GM23338 (cell line): ENCODE measurements around the gene SOX12. TPM values are rescaled to one million over a fixed set of nuclear protein-coding genes. Genes with fewer than 3 reads are reported as not detected.

ENCODE experiments used
- ATAC-seq: fragments of 200-7000 bp; cut with Tn5 transposase; 3 replicates; pipeline ENCODE4 v1.9.1; 2020
- DNase-seq: peaks from one replicate; pipeline ENCODE4 v3.0.0-alpha.2; 2015; ENCODE audit warnings: low spot score
- H2AFZ ChIP-seq: fragments of 200-600 bp; sonication (generic); 2 replicates; pipeline ENCODE4 v1.8.0; 2016; ENCODE audit warnings: antibody characterized with exemption, mild to moderate bottlenecking, moderate library complexity
- H3F3A ChIP-seq: fragments of 200-600 bp; sonication (generic); replicated peaks from 2 replicates; pipeline ENCODE4 v1.8.0; 2017; ENCODE audit warnings: antibody characterized with exemption, mixed run types, low read depth
- H3K27ac ChIP-seq: fragments of 200-600 bp; sonication (generic); 2 replicates; pipeline ENCODE4 v1.6.1; 2016; ENCODE audit warnings: low read depth
- H3K27me3 ChIP-seq: fragments of 200-600 bp; sonication (generic); 2 replicates; pipeline ENCODE4 v1.8.0; 2016; ENCODE audit warnings: mild to moderate bottlenecking, mixed run types, moderate library complexity; ENCODE audit not compliant: insufficient read depth
- H3K36me3 ChIP-seq: fragments of 200-600 bp; sonication (generic); 2 replicates; pipeline ENCODE4 v1.8.0; 2016; ENCODE audit warnings: mild to moderate bottlenecking; ENCODE audit not compliant: insufficient read depth
- H3K4me1 ChIP-seq: fragments of 200-600 bp; sonication (generic); 2 replicates; pipeline ENCODE4 v1.8.0; 2016; ENCODE audit warnings: mild to moderate bottlenecking, moderate library complexity; ENCODE audit not compliant: insufficient read depth
- H3K4me2 ChIP-seq: fragments of 200-600 bp; sonication (generic); 2 replicates; pipeline ENCODE4 v1.7.1; 2017; ENCODE audit warnings: mixed run types
- H3K4me3 ChIP-seq: fragments of 200-600 bp; sonication (generic); 2 replicates; pipeline ENCODE4 v1.6.1; 2016; ENCODE audit warnings: mixed run types
- H3K79me2 ChIP-seq: fragments of 200-600 bp; sonication (generic); replicated peaks from 2 replicates; pipeline ENCODE4 v1.8.0; 2017; ENCODE audit warnings: mild to moderate bottlenecking; ENCODE audit not compliant: insufficient read depth
- H3K9me2 ChIP-seq: fragments of 200-600 bp; sonication (generic); 2 replicates; pipeline ENCODE4 v1.8.0; 2017; ENCODE audit not compliant: insufficient read depth
- H4K20me1 ChIP-seq: fragments of 200-600 bp; sonication (generic); replicated peaks from 2 replicates; pipeline ENCODE4 v1.8.0; 2017; ENCODE audit warnings: mild to moderate bottlenecking; ENCODE audit not compliant: insufficient read depth
- H3K27ac Mint-ChIP-seq: 2 replicates; pipeline ENCODE4 v1.8.0; 2020; ENCODE audit warnings: inconsistent platforms, mild to moderate bottlenecking, moderate library complexity, mixed read lengths
- H3K27me3 Mint-ChIP-seq: 3 replicates; pipeline ENCODE4 v1.8.0; 2022; ENCODE audit warnings: low read depth, mild to moderate bottlenecking, moderate library complexity, mixed read lengths, inconsistent platforms; ENCODE audit not compliant: insufficient read depth, poor library complexity
- H3K36me3 Mint-ChIP-seq: 3 replicates; pipeline ENCODE4 v1.8.0; 2021; ENCODE audit warnings: low read depth, mild to moderate bottlenecking, inconsistent platforms, moderate library complexity, mixed read lengths
- H3K4me1 Mint-ChIP-seq: 3 replicates; pipeline ENCODE4 v1.8.0; 2020; ENCODE audit warnings: mild to moderate bottlenecking, inconsistent platforms, mixed read lengths
- H3K4me3 Mint-ChIP-seq: 3 replicates; pipeline ENCODE4 v1.8.0; 2021; ENCODE audit warnings: moderate library complexity, mild to moderate bottlenecking, inconsistent platforms, mixed read lengths
- H3K9me3 Mint-ChIP-seq: 3 replicates; pipeline ENCODE4 v1.8.0; 2020; ENCODE audit warnings: moderate library complexity, mild to moderate bottlenecking, inconsistent platforms, mixed read lengths
- CREB1 ChIP-seq: fragments of 250-450 bp; sonication (Bioruptor Pico); IDR thresholded peaks from 2 replicates; pipeline ENCODE4 v1.5.0; 2020; ENCODE audit warnings: low read depth, mild to moderate bottlenecking, moderate library complexity
- EZH2 ChIP-seq: fragments of 200-600 bp; sonication (generic); IDR thresholded peaks from one replicate; pipeline ENCODE4 v1.8.0; 2017; ENCODE audit warnings: antibody characterized with exemption, mild to moderate bottlenecking, low read depth; ENCODE audit not compliant: unreplicated experiment
- JUNB ChIP-seq: IDR thresholded peaks from one replicate; pipeline ENCODE4 v1.6.1; 2016; ENCODE audit warnings: antibody characterized with exemption; ENCODE audit not compliant: unreplicated experiment
- STAT1 ChIP-seq: IDR thresholded peaks from one replicate; pipeline ENCODE4 v1.6.1; 2016; ENCODE audit warnings: antibody characterized with exemption; ENCODE audit not compliant: unreplicated experiment
- ZNF331 ChIP-seq: fragments of 250-450 bp; sonication (Bioruptor Pico); IDR thresholded peaks from 2 replicates; pipeline ENCODE4 v1.5.0; 2020; ENCODE audit warnings: low read depth, mild to moderate bottlenecking, moderate library complexity
- polyA plus RNA-seq: library from polyadenylated mRNA; unstranded; fragments of >200 nt; fragmentation: Nextera tagmentation; extraction: Ambion mirVana; gene quantifications from 2 replicates; pipeline ENCODE4 v1.2.1, GENCODE V29; 2016
- total RNA-seq: library from RNA; depleted of rRNA; stranded (reverse); fragments of >200 nt; shearing (Covaris generic); gene quantifications from 2 replicates; pipeline ENCODE4 v1.2.3, GENCODE V29; 2014
- TF ChIP-seq, protein P1 (sequence below), 2 experiments: fragments of 200-600 bp in 1 of 2; sonication (generic) in 1 of 2; conservative IDR thresholded peaks; 2 replicates each; pipeline versions ENCODE4 v1.5.1 to v1.6.1; 2016 to 2017; ENCODE audit warnings: antibody characterized with exemption in 2 of 2, low read depth in 2 of 2, mild to moderate bottlenecking in 2 of 2, moderate library complexity in 1 of 2
- TF ChIP-seq, protein P2 (sequence below): IDR thresholded peaks from one replicate; pipeline ENCODE4 v1.6.1; 2018; ENCODE audit warnings: antibody characterized with exemption; ENCODE audit not compliant: unreplicated experiment

The SOX12 gene
- total and polyA plus RNA-seq, 2 experiments from 2014 or later = 14.1 to 32.0 TPM

- H3K79me2 ChIP-seq = no peaks in the 10 kb centered on the region
- no peak for ATAC-seq
- peaks cover 20% of the 10 kb centered on the region for H3K4me1 Mint-ChIP-seq
- no peak overlapping the region for H3K4me2 ChIP-seq
- H3K9me2 ChIP-seq = no peaks in the 10 kb centered on the region
- H3K9me3 Mint-ChIP-seq = no peaks in the 10 kb centered on the region
- H3F3A ChIP-seq = 0 out of 2 replicates have a peak, but pooled peaks cover 3% of the 10 kb centered on the region
- no peaks in the 10 kb centered on the region for H3K36me3 Mint-ChIP-seq
- H3K4me3 Mint-ChIP-seq = no peak overlapping the region
- no peak overlapping the region for H3K4me3 ChIP-seq
- no peaks in the 10 kb centered on the region for H3K27me3 ChIP-seq
- H2AFZ ChIP-seq = no peak overlapping the region
- no peak overlapping the region for H3K27ac Mint-ChIP-seq
- no peaks in the 10 kb centered on the region for H3K36me3 ChIP-seq
- H4K20me1 ChIP-seq = no peaks in the 10 kb centered on the region
- H3K4me1 ChIP-seq = no peaks in the 10 kb centered on the region; the same call in 1 of the 2 replicates
- no peak for DNase-seq
- no peak overlapping the region for H3K27ac ChIP-seq
- TF ChIP-seq, protein P1, sequence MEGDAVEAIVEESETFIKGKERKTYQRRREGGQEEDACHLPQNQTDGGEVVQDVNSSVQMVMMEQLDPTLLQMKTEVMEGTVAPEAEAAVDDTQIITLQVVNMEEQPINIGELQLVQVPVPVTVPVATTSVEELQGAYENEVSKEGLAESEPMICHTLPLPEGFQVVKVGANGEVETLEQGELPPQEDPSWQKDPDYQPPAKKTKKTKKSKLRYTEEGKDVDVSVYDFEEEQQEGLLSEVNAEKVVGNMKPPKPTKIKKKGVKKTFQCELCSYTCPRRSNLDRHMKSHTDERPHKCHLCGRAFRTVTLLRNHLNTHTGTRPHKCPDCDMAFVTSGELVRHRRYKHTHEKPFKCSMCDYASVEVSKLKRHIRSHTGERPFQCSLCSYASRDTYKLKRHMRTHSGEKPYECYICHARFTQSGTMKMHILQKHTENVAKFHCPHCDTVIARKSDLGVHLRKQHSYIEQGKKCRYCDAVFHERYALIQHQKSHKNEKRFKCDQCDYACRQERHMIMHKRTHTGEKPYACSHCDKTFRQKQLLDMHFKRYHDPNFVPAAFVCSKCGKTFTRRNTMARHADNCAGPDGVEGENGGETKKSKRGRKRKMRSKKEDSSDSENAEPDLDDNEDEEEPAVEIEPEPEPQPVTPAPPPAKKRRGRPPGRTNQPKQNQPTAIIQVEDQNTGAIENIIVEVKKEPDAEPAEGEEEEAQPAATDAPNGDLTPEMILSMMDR (conservative IDR thresholded peaks at IDR 0.05; ENCODE audit: low read depth in 2 of 2) = no peak
- TF ChIP-seq ZNF331 = no peak
- TF ChIP-seq EZH2 = no peak
- H3K27me3 Mint-ChIP-seq = peaks cover 13% of the 10 kb centered on the region
Observed at GRCh38 chr20:367486-367887, 42.1 kb downstream of the SOX12 start.

GRCh38 chr20:368915-369314 lies 43.6 kb downstream of the SOX12 start:
- Histone ChIP-seq H3K4me2 (no peak overlapping the region), H2AFZ (no peak overlapping the region), H3K36me3 (no peaks in the 10 kb centered on the region), H3F3A (0 out of 2 replicates have a peak, but pooled peaks cover 3% of the 10 kb centered on the region), H3K27me3 (no peaks in the 10 kb centered on the region), H3K4me1 (no peaks in the 10 kb centered on the region; the same call in 1 of the 2 replicates), H4K20me1 (no peaks in the 10 kb centered on the region), H3K4me3 (no peak overlapping the region), H3K79me2 (no peaks in the 10 kb centered on the region), H3K9me2 (no peaks in the 10 kb centered on the region), H3K27ac (no peak overlapping the region)
- Mint-ChIP-seq H3K36me3 (no peaks in the 10 kb centered on the region), H3K4me1 (peaks cover 20% of the 10 kb centered on the region), H3K4me3 (no peak overlapping the region), H3K27ac (no peak overlapping the region), H3K27me3 (peaks cover 15% of the 10 kb centered on the region), H3K9me3 (no peaks in the 10 kb centered on the region; the same call in 2 of the 3 replicates)
- no peak for ATAC-seq
- no peak for TF ChIP-seq STAT1
- no peak for TF ChIP-seq CREB1
- TF ChIP-seq, protein P1 (conservative IDR thresholded peaks at IDR 0.05; ENCODE audit: low read depth in 2 of 2) = no peak
- TF ChIP-seq, protein P2, sequence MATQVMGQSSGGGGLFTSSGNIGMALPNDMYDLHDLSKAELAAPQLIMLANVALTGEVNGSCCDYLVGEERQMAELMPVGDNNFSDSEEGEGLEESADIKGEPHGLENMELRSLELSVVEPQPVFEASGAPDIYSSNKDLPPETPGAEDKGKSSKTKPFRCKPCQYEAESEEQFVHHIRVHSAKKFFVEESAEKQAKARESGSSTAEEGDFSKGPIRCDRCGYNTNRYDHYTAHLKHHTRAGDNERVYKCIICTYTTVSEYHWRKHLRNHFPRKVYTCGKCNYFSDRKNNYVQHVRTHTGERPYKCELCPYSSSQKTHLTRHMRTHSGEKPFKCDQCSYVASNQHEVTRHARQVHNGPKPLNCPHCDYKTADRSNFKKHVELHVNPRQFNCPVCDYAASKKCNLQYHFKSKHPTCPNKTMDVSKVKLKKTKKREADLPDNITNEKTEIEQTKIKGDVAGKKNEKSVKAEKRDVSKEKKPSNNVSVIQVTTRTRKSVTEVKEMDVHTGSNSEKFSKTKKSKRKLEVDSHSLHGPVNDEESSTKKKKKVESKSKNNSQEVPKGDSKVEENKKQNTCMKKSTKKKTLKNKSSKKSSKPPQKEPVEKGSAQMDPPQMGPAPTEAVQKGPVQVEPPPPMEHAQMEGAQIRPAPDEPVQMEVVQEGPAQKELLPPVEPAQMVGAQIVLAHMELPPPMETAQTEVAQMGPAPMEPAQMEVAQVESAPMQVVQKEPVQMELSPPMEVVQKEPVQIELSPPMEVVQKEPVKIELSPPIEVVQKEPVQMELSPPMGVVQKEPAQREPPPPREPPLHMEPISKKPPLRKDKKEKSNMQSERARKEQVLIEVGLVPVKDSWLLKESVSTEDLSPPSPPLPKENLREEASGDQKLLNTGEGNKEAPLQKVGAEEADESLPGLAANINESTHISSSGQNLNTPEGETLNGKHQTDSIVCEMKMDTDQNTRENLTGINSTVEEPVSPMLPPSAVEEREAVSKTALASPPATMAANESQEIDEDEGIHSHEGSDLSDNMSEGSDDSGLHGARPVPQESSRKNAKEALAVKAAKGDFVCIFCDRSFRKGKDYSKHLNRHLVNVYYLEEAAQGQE = no peak
- TF ChIP-seq JUNB = no peak
- no peak for DNase-seq
